IMR-90 (cell line): ENCODE measurements around the gene CYB561D1. TPM values are rescaled to one million over a fixed set of nuclear protein-coding genes. Genes with fewer than 3 reads are reported as not detected.

Source experiments
- ATAC-seq: fragments of 200-7000 bp; cut with Tn5 transposase; 2 replicates; pipeline ENCODE4 v1.9.1; 2020; ENCODE audit warnings: low read depth, mild to moderate bottlenecking, moderate library complexity
- BruUV-seq: library from RNA; stranded (reverse); fragments of 400-500 nt; replicated peaks from 2 replicates; lab custom pipeline; 2021; lab: Mats Ljungman, UMichigan
- CTCF ChIA-PET: fragments of 300-600 bp; formaldehyde crosslinking; extraction: SDS; loops from one replicate; lab custom pipeline; 2021; ENCODE audit warnings: antibody characterized with exemption; lab: Yijun Ruan, JAX
- POLR2A ChIA-PET: fragments of 300-600 bp; sonication (Branson Sonifier 250); formaldehyde crosslinking; loops from one replicate; lab custom pipeline; 2022; ENCODE audit warnings: antibody characterized with exemption; ENCODE audit not compliant: unreplicated experiment; lab: Charles Lee
- DNase-seq: peaks from one replicate; pipeline ENCODE4 v3.0.0; 2013
- H2AFZ ChIP-seq: replicated peaks from 2 replicates; pipeline ENCODE3; 2013; ENCODE audit warnings: low read length, mild to moderate bottlenecking; ENCODE audit not compliant: poor library complexity
- H2AK5ac ChIP-seq: 2 replicates; pipeline ENCODE4 v1.6.1; 2013; ENCODE audit warnings: low read depth, low read length, inconsistent platforms
- H2AK9ac ChIP-seq: replicated peaks from 2 replicates; pipeline ENCODE3; 2013; ENCODE audit warnings: mild to moderate bottlenecking, low read depth, low read length, moderate library complexity; ENCODE audit not compliant: poor library complexity
- H2BK120ac ChIP-seq: 2 replicates; pipeline ENCODE4 v1.6.1; 2013; ENCODE audit warnings: low read depth, low read length, inconsistent platforms
- H2BK15ac ChIP-seq: 3 replicates; pipeline ENCODE4 v1.6.1; 2013; ENCODE audit warnings: low read depth, low read length, inconsistent platforms
- H2BK20ac ChIP-seq: 2 replicates; pipeline ENCODE4 v1.6.1; 2013; ENCODE audit warnings: low read depth, mild to moderate bottlenecking, inconsistent platforms, low read length, moderate library complexity
- H2BK5ac ChIP-seq: 2 replicates; pipeline ENCODE4 v1.6.1; 2013; ENCODE audit warnings: mild to moderate bottlenecking, low read depth, low read length, inconsistent platforms; ENCODE audit not compliant: poor library complexity, severe bottlenecking
- H3K14ac ChIP-seq: replicated peaks from 2 replicates; pipeline ENCODE4 v1.6.1; 2013; ENCODE audit warnings: low read depth, low read length, inconsistent platforms
- H3K18ac ChIP-seq: 2 replicates; pipeline ENCODE4 v1.6.1; 2013; ENCODE audit warnings: low read depth, low read length, control low read depth
- H3K23ac ChIP-seq: 2 replicates; pipeline ENCODE4 v1.6.1; 2013; ENCODE audit warnings: low read depth, low read length, inconsistent platforms
- H3K27ac ChIP-seq: 2 replicates; pipeline ENCODE4 v1.5.1; 2013; ENCODE audit warnings: mild to moderate bottlenecking, control low read depth, low read length; ENCODE audit not compliant: insufficient read depth
- H3K27me3 ChIP-seq: 2 replicates; pipeline ENCODE4 v1.6.1; 2013; ENCODE audit warnings: low read length; ENCODE audit not compliant: control insufficient read depth, insufficient read depth
- H3K36me3 ChIP-seq: 2 replicates; pipeline ENCODE4 v1.6.1; 2013; ENCODE audit warnings: low read length, mixed read lengths; ENCODE audit not compliant: control insufficient read depth, insufficient read depth
- H3K4ac ChIP-seq: 2 replicates; pipeline ENCODE4 v1.6.1; 2013; ENCODE audit warnings: low read depth, low read length, inconsistent platforms
- H3K4me1 ChIP-seq: 2 replicates; pipeline ENCODE4 v1.6.1; 2013; ENCODE audit warnings: low read length, mixed read lengths; ENCODE audit not compliant: control insufficient read depth, insufficient read depth
- H3K4me2 ChIP-seq: 2 replicates; pipeline ENCODE4 v1.6.1; 2013; ENCODE audit warnings: low read depth, mild to moderate bottlenecking, control low read depth, low read length, moderate library complexity
- H3K4me3 ChIP-seq: 2 replicates; pipeline ENCODE4 v1.5.1; 2013; ENCODE audit warnings: low read depth, mild to moderate bottlenecking, control low read depth, low read length, moderate library complexity; ENCODE audit not compliant: insufficient read depth
- H3K56ac ChIP-seq: 2 replicates; pipeline ENCODE4 v1.6.1; 2013; ENCODE audit warnings: low read length, inconsistent platforms; ENCODE audit not compliant: insufficient read depth; ENCODE audit errors: extremely low read depth
- H3K79me1 ChIP-seq, 2 experiments: 2 replicates each; pipeline ENCODE4 v1.6.1; 2013; ENCODE audit warnings: low read length in 2 of 2, inconsistent platforms in 1 of 2, low read depth in 1 of 2
- H3K9ac ChIP-seq: 2 replicates; pipeline ENCODE4 v1.6.1; 2013; ENCODE audit warnings: low read depth, low read length, control low read depth
- H3K9me1 ChIP-seq: 2 replicates; pipeline ENCODE4 v1.6.1; 2013; ENCODE audit warnings: low read length, inconsistent platforms; ENCODE audit not compliant: insufficient read depth
- H3K9me3 ChIP-seq: 2 replicates; pipeline ENCODE4 v1.6.1; 2013; ENCODE audit warnings: low read length; ENCODE audit not compliant: control insufficient read depth, insufficient read depth
- H4K20me1 ChIP-seq: 2 replicates; pipeline ENCODE4 v1.6.1; 2013; ENCODE audit warnings: low read length, inconsistent platforms; ENCODE audit not compliant: insufficient read depth
- H4K5ac ChIP-seq: 2 replicates; pipeline ENCODE4 v1.6.1; 2013; ENCODE audit warnings: mild to moderate bottlenecking, low read depth, low read length, control low read depth
- H4K8ac ChIP-seq, 2 experiments: 2 replicates each; pipeline ENCODE4 v1.6.1; 2013; ENCODE audit warnings: low read depth in 2 of 2, low read length in 2 of 2, control low read depth in 1 of 2, inconsistent platforms in 1 of 2
- H4K91ac ChIP-seq: 2 replicates; pipeline ENCODE4 v1.6.1; 2013; ENCODE audit warnings: low read depth, low read length, inconsistent platforms; ENCODE audit not compliant: insufficient read depth
- BHLHE40 ChIP-seq: fragments of 150-350 bp; IDR thresholded peaks from 2 replicates; pipeline ENCODE4 v1.6.1; 2016; ENCODE audit warnings: mild to moderate bottlenecking, low read depth, low read length
- CEBPB ChIP-seq: IDR thresholded peaks from 2 replicates; pipeline ENCODE4 v1.6.1; 2012; ENCODE audit warnings: low read depth, low read length, improper control_type of control experiment
- CHD1 ChIP-seq: IDR thresholded peaks from 2 replicates; pipeline ENCODE4 v1.6.1; 2012; ENCODE audit warnings: low read depth, low read length, improper control_type of control experiment
- CTCF ChIP-seq: conservative IDR thresholded peaks from 2 replicates; pipeline ENCODE4 v1.5.1; 2012; ENCODE audit warnings: mild to moderate bottlenecking, low read depth, low read length, improper control_type of control experiment
- ELK1 ChIP-seq: fragments of 150-350 bp; IDR thresholded peaks from 2 replicates; pipeline ENCODE4 v1.6.1; 2016; ENCODE audit warnings: low read depth, mild to moderate bottlenecking, low read length, moderate library complexity, borderline replicate concordance
- FOS ChIP-seq: fragments of 150-350 bp; IDR thresholded peaks from 2 replicates; pipeline ENCODE4 v1.6.1; 2016; ENCODE audit warnings: low read depth, low read length
- MAFK ChIP-seq: IDR thresholded peaks from 2 replicates; pipeline ENCODE4 v1.6.1; 2012; ENCODE audit warnings: low read depth, low read length, improper control_type of control experiment
- MAZ ChIP-seq: IDR thresholded peaks from 2 replicates; pipeline ENCODE4 v1.6.1; 2012; ENCODE audit warnings: low read depth, mild to moderate bottlenecking, low read length, improper control_type of control experiment, moderate library complexity, borderline replicate concordance
- MXI1 ChIP-seq: IDR thresholded peaks from 2 replicates; pipeline ENCODE4 v1.6.1; 2012; ENCODE audit warnings: low read depth, mild to moderate bottlenecking, low read length, moderate library complexity, borderline replicate concordance
- NFE2L2 ChIP-seq: fragments of 150-350 bp; IDR thresholded peaks from 2 replicates; pipeline ENCODE4 v1.6.1; 2016; ENCODE audit warnings: low read depth, mild to moderate bottlenecking, low read length
- POLR2A ChIP-seq: IDR thresholded peaks from 2 replicates; pipeline ENCODE4 v1.6.1; 2012; ENCODE audit warnings: mild to moderate bottlenecking, low read depth, low read length
- RAD21 ChIP-seq: IDR thresholded peaks from 2 replicates; pipeline ENCODE4 v1.6.1; 2012; ENCODE audit warnings: low read length, improper control_type of control experiment
- RCOR1 ChIP-seq: IDR thresholded peaks from 2 replicates; pipeline ENCODE4 v1.6.1; 2012; ENCODE audit warnings: mild to moderate bottlenecking, low read length, improper control_type of control experiment; ENCODE audit not compliant: insufficient replicate concordance
- RFX5 ChIP-seq: IDR thresholded peaks from 2 replicates; pipeline ENCODE4 v1.8.0; 2012; ENCODE audit warnings: low read depth, mild to moderate bottlenecking, low read length, moderate library complexity
- SMC3 ChIP-seq: fragments of 150-350 bp; IDR thresholded peaks from 2 replicates; pipeline ENCODE4 v1.6.1; 2016; ENCODE audit warnings: low read depth, mild to moderate bottlenecking, antibody characterized with exemption, low read length, moderate library complexity
- WGBS, 2 experiments: methylation state at CpG; one replicate each; pipeline versions ENCODE4 v1.1.5 to v1.1.7; 2013; ENCODE audit warnings: missing lambda C conversion rate in 2 of 2; ENCODE audit not compliant: insufficient read length in 1 of 2; ENCODE audit errors: extremely low coverage in 2 of 2; 5-methylcytosine and 5-hydroxymethylcytosine counted together
- dilution Hi-C: fragments of 300-500 bp; cut with HindIII; formaldehyde crosslinking; loops from one replicate; pipeline ENCODE4 v1.14.3; 2018; ENCODE audit warnings: low sequenced_read_pairs; ENCODE audit not compliant: unreplicated experiment
- in situ Hi-C: fragments of 300-500 bp; cut with MboI; formaldehyde crosslinking; loops from 3 replicates; pipeline ENCODE4 v1.14.3; 2019; ENCODE audit warnings: low sequenced_read_pairs, inconsistent platforms, mixed read lengths
- intact Hi-C: fragments of 100-400 bp; cut with micrococcal nuclease; formaldehyde crosslinking; loops from 2 replicates; pipeline ENCODE4 v1.10.0; 2022
- polyA plus RNA-seq, 3 experiments: library from polyadenylated mRNA; depleted of rRNA; stranded (reverse); fragments of >200 nt; gene quantifications; 2 replicates each; pipeline ENCODE4 v1.2.3, GENCODE V29; 2012; ENCODE audit warnings: low replicate concordance in 1 of 3
- total RNA-seq: library from RNA; depleted of rRNA; stranded (reverse); fragments of >200 nt; gene quantifications from 2 replicates; pipeline ENCODE4 v1.2.3, GENCODE V29; 2012

Gene CYB561D1
- total and polyA plus RNA-seq, 2 of the 4 experiments (the other 2 are of a cell fraction), result 5.7 to 8.1 TPM

- Histone ChIP-seq H3K4me2 (no peak overlapping the region), H3K27ac (no peak overlapping the region), H3K9ac (no peak overlapping the region), H3K4me1 (peaks cover 1% of the 10 kb centered on the region; the same call in 1 of the 2 replicates), H3K9me3 (no peaks in the 10 kb centered on the region), H2BK20ac (no peak overlapping the region), H4K8ac (no peak overlapping the region), H3K14ac (no peak overlapping the region), H3K79me1 (no peaks in the 10 kb centered on the region), H2AFZ (no peak overlapping the region), H3K4ac (no peak overlapping the region), H3K4me3 (no peak overlapping the region), H4K91ac (no peak overlapping the region), H4K20me1 (no peaks in the 10 kb centered on the region), H2BK120ac (no peak overlapping the region), H3K27me3 (peaks cover 23% of the 10 kb centered on the region), H2AK9ac (no peak overlapping the region), H4K5ac (no peak overlapping the region), H3K36me3 (no peaks in the 10 kb centered on the region), H2AK5ac (no peak overlapping the region), H3K18ac (no peak overlapping the region), H3K23ac (no peak overlapping the region), H2BK5ac (no peak overlapping the region), H3K56ac (no peak overlapping the region), H3K9me1 (no peaks in the 10 kb centered on the region; the same call in 1 of the 2 replicates), H2BK15ac (no peak overlapping the region)
- POLR2A ChIA-PET, result no interaction called here
- WGBS, 2 experiments, result 79% methylated on average over 3 of the region's 9 CpGs; no CpG with 5 or more reads in 1 of the 2 experiments
- CTCF ChIA-PET, result interaction anchor here (1.0 to 1.1 kb wide), 2 partner anchors 9 to 103 kb away, joined by 3 to 4 read pairs; no protein-coding TSS in a partner anchor
- intact Hi-C loops (no loop called here), dilution Hi-C loops (no loop called here), in situ Hi-C loops (loop anchor here (10.0 kb wide), 1 partner anchor 273 kb away; no protein-coding TSS in a partner anchor)
- ATAC-seq, result no peak
- DNase-seq, result no peak
- no TSS peak for BruUV-seq
- TF ChIP-seq POLR2A (no peak), MAFK (no peak), ELK1 (no peak), CHD1 (no peak), CEBPB (no peak), BHLHE40 (no peak), CTCF (no peak), RAD21 (no peak), MAZ (no peak), FOS (no peak), MXI1 (no peak), RCOR1 (no peak), NFE2L2 (no peak), RFX5 (no peak), SMC3 (no peak)
Observed at GRCh38 chr1:109537450-109538178, 43.7 kb downstream of the CYB561D1 start.
